Measurements from ENCODE around the gene RBM22. TPM values are rescaled to one million over a fixed set of nuclear protein-coding genes. Genes with fewer than 3 reads are reported as not detected.

RBM22 gene
- total RNA-seq, 2 experiments from 2014 or later, result 67.9 to 69.3 TPM

GRCh38 chr5:150656191-150657132 lies 44.4 kb downstream of the RBM22 start:
- ChIA-PET CTCF (interaction anchor here (1.4 to 1.8 kb wide), 2 partner anchors 94 to 96 kb away, joined by 4 to 5 read pairs; no protein-coding TSS in a partner anchor), POLR2A (interaction anchor here (0.7 kb wide), 1 partner anchor 197 kb away, joined by 5 read pairs; no protein-coding TSS in a partner anchor)

GRCh38 chr5:150655221-150655620 lies 45.6 kb downstream of the RBM22 start:
- POLR2A ChIA-PET, result no interaction called here
- CTCF ChIA-PET, result interaction anchor here (1.4 to 1.8 kb wide), 2 partner anchors 92 to 95 kb away, joined by 4 to 5 read pairs; no protein-coding TSS in a partner anchor

- POLR2A ChIA-PET, result no interaction called here
- CTCF ChIA-PET, result interaction anchor here (1.3 kb wide), 1 partner anchor 98 kb away, joined by 4 read pairs; no protein-coding TSS in a partner anchor
These were observed 46.9 kb downstream of the RBM22 start for GRCh38 chr5:150653762-150654556.

- POLR2A ChIA-PET, result no interaction called here
These were observed 47.6 kb downstream of the RBM22 start for GRCh38 chr5:150653145-150653761.

GRCh38 chr5:150651924-150652671 lies 48.8 kb downstream of the RBM22 start:
- POLR2A ChIA-PET, result no interaction called here
- CTCF ChIA-PET, result interaction anchor here (1.1 kb wide), 1 partner anchor 193 kb away, joined by 3 read pairs; no protein-coding TSS in a partner anchor

More at GRCh38 chr5:150653145-150653761, 47.6 kb downstream of the RBM22 start:
- CTCF ChIA-PET, result interaction anchor here (0.8 to 1.3 kb wide), 2 partner anchors 9 to 97 kb away, joined by 3 to 4 read pairs; no protein-coding TSS in a partner anchor

- ChIA-PET POLR2A (no interaction called here), CTCF (no interaction called here)
These were observed 49.5 kb downstream of the RBM22 start for GRCh38 chr5:150651382-150651781.

GRCh38 chr5:150650021-150651006 lies 50.5 kb downstream of the RBM22 start:
- POLR2A ChIA-PET, result no interaction called here
- CTCF ChIA-PET, result no interaction called here

- POLR2A ChIA-PET, result no interaction called here
- CTCF ChIA-PET, result no interaction called here
These were observed 51.5 kb downstream of the RBM22 start for GRCh38 chr5:150649108-150650020.

GRCh38 chr5:150648294-150649107 lies 52.4 kb downstream of the RBM22 start:
- CTCF ChIA-PET, result interaction anchor here (0.6 to 1.0 kb wide), 2 partner anchors 85 to 156 kb away, joined by 3 read pairs; no protein-coding TSS in a partner anchor

GRCh38 chr5:150647275-150648251 lies 53.3 kb downstream of the RBM22 start:
- ChIA-PET CTCF (interaction anchor here (0.6 to 1.0 kb wide), 2 partner anchors 84 to 155 kb away, joined by 3 read pairs; no protein-coding TSS in a partner anchor), POLR2A (no interaction called here)

More at GRCh38 chr5:150648294-150649107, 52.4 kb downstream of the RBM22 start:
- POLR2A ChIA-PET, result no interaction called here

GRCh38 chr5:150645070-150645700 lies 55.7 kb downstream of the RBM22 start:
- ChIA-PET POLR2A (no interaction called here), CTCF (interaction anchor here (1.5 kb wide), 1 partner anchor 8 kb away, joined by 3 read pairs; no protein-coding TSS in a partner anchor)

GRCh38 chr5:150644514-150644913 lies 56.3 kb downstream of the RBM22 start:
- CTCF ChIA-PET, result interaction anchor here (1.5 kb wide), 1 partner anchor 9 kb away, joined by 3 read pairs; no protein-coding TSS in a partner anchor
- POLR2A ChIA-PET, result no interaction called here

- POLR2A ChIA-PET, result no interaction called here
- CTCF ChIA-PET, result interaction anchor here (1.5 kb wide), 1 partner anchor 9 kb away, joined by 3 read pairs; no protein-coding TSS in a partner anchor
These were observed 56.8 kb downstream of the RBM22 start for GRCh38 chr5:150644058-150644457.

Measured in activated CD8-positive, alpha-beta memory T cell treated with anti-CD3 and anti-CD28 coated beads for 36 hours (primary cell).